ENCODE measurements around the gene VWA5B2.

VWA5B2 gene

GRCh38 chr3:184272269-184272668, 42.9 kb downstream of the VWA5B2 start:
- no peak for DNase-seq

- DNase-seq: no peak
Measured at GRCh38 chr3:184275381-184275701, 46.0 kb downstream of the VWA5B2 start.

GRCh38 chr3:184275961-184276910, 46.9 kb downstream of the VWA5B2 start, which contains the start of gene ECE2:
ECE2 (plus strand) TSS chr3:184276022; CDS start chr3:184276154, 132 bp downstream.
- peak in 3 of 56 donors; percentile 13 to 51 (median 22) for DNase-seq

- DNase-seq: no peak
Measured at GRCh38 chr3:184277366-184277765, 48.0 kb downstream of the VWA5B2 start.

GRCh38 chr3:184282941-184283340, 53.6 kb downstream of the VWA5B2 start:
- no peak for DNase-seq

GRCh38 chr3:184283681-184284080, 54.3 kb downstream of the VWA5B2 start:
- no peak for DNase-seq

GRCh38 chr3:184284696-184285095, 55.3 kb downstream of the VWA5B2 start:
- DNase-seq: peak in 39 of 56 donors; percentile 10 to 77 (median 43)

- peak in 26 of 56 donors; percentile 3 to 51 (median 23) for DNase-seq
Measured at GRCh38 chr3:184289426-184289938, 60.1 kb downstream of the VWA5B2 start.

- DNase-seq: no peak
Measured at GRCh38 chr3:184290331-184290730, 60.9 kb downstream of the VWA5B2 start.

GRCh38 chr3:184291044-184291737, 61.8 kb downstream of the VWA5B2 start:
- no peak for DNase-seq
